ENCODE data around the gene S1PR4. TPM values are rescaled to one million over a fixed set of nuclear protein-coding genes. Genes with fewer than 3 reads are reported as not detected.
A peak's percentile ranks its signal among the peaks of the same experiment; 100 is the strongest.

Gene S1PR4, protein sequence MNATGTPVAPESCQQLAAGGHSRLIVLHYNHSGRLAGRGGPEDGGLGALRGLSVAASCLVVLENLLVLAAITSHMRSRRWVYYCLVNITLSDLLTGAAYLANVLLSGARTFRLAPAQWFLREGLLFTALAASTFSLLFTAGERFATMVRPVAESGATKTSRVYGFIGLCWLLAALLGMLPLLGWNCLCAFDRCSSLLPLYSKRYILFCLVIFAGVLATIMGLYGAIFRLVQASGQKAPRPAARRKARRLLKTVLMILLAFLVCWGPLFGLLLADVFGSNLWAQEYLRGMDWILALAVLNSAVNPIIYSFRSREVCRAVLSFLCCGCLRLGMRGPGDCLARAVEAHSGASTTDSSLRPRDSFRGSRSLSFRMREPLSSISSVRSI
- total RNA-seq = 0.07 TPM in 1 of 2 replicates, not detected in the other
- 0.16 TPM in 1 of 2 replicates, not detected in the other for polyA plus RNA-seq

DNA sequence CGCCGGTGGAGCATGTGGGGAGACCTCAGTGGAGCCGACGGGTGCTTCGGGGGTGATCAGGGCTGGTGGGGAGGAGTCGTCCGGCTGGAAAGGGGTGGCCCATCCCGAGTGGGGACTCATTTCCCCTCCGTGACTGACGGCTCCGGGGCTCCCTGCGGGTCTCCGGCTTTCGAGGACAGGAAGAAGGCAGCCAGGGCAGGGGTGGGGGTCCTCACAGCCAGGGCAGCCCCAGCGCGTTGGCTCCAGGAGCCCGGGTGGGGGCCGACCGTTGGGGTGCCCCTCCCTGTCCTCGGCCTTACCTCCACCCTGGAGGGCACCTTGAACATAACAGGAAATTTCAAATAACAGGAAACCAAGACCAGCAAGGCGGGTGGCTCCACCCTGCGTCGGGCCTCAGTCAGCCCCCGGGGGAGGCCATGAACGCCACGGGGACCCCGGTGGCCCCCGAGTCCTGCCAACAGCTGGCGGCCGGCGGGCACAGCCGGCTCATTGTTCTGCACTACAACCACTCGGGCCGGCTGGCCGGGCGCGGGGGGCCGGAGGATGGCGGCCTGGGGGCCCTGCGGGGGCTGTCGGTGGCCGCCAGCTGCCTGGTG, at the start of gene S1PR4:
TSS of gene S1PR4 (plus strand) at position 393 of the 596 bp plus-strand sequence. CDS start at position 417, 24 bp downstream.
- no peaks in the 10 kb centered on the region for H3K9me3 ChIP-seq (ENCODE audit: low read depth)
- H2AFZ ChIP-seq = no peak within 1 kb of the TSS
- TF ChIP-seq, protein P1, sequence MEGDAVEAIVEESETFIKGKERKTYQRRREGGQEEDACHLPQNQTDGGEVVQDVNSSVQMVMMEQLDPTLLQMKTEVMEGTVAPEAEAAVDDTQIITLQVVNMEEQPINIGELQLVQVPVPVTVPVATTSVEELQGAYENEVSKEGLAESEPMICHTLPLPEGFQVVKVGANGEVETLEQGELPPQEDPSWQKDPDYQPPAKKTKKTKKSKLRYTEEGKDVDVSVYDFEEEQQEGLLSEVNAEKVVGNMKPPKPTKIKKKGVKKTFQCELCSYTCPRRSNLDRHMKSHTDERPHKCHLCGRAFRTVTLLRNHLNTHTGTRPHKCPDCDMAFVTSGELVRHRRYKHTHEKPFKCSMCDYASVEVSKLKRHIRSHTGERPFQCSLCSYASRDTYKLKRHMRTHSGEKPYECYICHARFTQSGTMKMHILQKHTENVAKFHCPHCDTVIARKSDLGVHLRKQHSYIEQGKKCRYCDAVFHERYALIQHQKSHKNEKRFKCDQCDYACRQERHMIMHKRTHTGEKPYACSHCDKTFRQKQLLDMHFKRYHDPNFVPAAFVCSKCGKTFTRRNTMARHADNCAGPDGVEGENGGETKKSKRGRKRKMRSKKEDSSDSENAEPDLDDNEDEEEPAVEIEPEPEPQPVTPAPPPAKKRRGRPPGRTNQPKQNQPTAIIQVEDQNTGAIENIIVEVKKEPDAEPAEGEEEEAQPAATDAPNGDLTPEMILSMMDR (IDR thresholded peaks at IDR 0.05; ENCODE audit: poor library complexity) = no peak
- TF ChIP-seq EZH2 (IDR thresholded peaks at IDR 0.05; ENCODE audit: borderline replicate concordance) (no peak), EZH2phosphoT487 (IDR thresholded peaks at IDR 0.05; ENCODE audit: low read depth, severe bottlenecking, unreplicated experiment) (no peak)
- H3K4me2 ChIP-seq = no peak within 1 kb of the TSS
- no peaks in the 10 kb centered on the region for H3K36me3 ChIP-seq (replicated peaks; ENCODE audit: insufficient read depth, low read depth)
- H3K79me2 ChIP-seq = no peaks in the 10 kb centered on the region
- H3K4me3 ChIP-seq = no peak within 1 kb of the TSS
- H3K27me3 ChIP-seq = no peaks in the 10 kb centered on the region
- H3K27ac ChIP-seq = no peak within 1 kb of the TSS
- H3K4me1 ChIP-seq (ENCODE audit: insufficient read depth) = no peaks in the 10 kb centered on the region
- no peaks in the 10 kb centered on the region for H4K20me1 ChIP-seq (ENCODE audit: insufficient read depth, poor library complexity, severe bottlenecking)
- no peaks in the 10 kb centered on the region for H3K9me2 ChIP-seq (replicated peaks; ENCODE audit: insufficient read depth)
- 95% methylated on average over 27 of the region's 42 CpGs for WGBS (ENCODE audit: low lambda C conversion rate, missing lambda C conversion rate)
- DNase-seq (ENCODE audit: low spot score) = peak; percentile 3

DNA sequence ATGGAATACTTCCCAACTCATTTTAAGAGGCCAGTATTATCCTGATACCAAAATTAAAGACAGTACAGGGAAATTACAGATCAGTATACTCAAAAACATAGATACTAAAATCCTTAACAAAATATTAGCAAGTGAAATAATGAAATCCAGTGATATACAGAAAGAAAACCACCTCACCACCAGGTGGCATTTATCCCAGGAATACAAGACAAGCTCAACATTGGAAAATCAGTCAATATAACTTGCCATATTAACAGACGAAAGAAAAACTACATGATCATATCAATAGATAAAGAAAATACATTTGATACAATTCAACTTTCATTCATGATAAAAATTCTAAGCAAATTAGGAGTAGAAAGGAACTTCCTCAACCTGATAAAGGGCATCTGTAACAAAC, 49.5 kb upstream of the S1PR4 start:
- TF ChIP-seq, protein P1 (IDR thresholded peaks at IDR 0.05; ENCODE audit: poor library complexity) = peak; percentile 47
- TF ChIP-seq EZH2 (IDR thresholded peaks at IDR 0.05; ENCODE audit: borderline replicate concordance) = no peak
- TF ChIP-seq EZH2phosphoT487 (IDR thresholded peaks at IDR 0.05; ENCODE audit: low read depth, severe bottlenecking, unreplicated experiment) = no peak
- 38% methylated on average over 1 of the region's 1 CpG for WGBS (ENCODE audit: low lambda C conversion rate, missing lambda C conversion rate)
- no peak overlapping the region for H3K4me3 ChIP-seq
- no peaks in the 10 kb centered on the region for H3K4me1 ChIP-seq (ENCODE audit: insufficient read depth)
- H3K9me3 ChIP-seq (ENCODE audit: low read depth) = no peaks in the 10 kb centered on the region
- no peaks in the 10 kb centered on the region for H3K9me2 ChIP-seq (replicated peaks; ENCODE audit: insufficient read depth)
- H3K4me2 ChIP-seq = no peak overlapping the region
- H3K79me2 ChIP-seq = no peaks in the 10 kb centered on the region
- H3K27ac ChIP-seq = no peak overlapping the region
- H2AFZ ChIP-seq = no peak overlapping the region
- H3K36me3 ChIP-seq (replicated peaks; ENCODE audit: insufficient read depth, low read depth) = no peaks in the 10 kb centered on the region
- H4K20me1 ChIP-seq (ENCODE audit: insufficient read depth, poor library complexity, severe bottlenecking) = no peaks in the 10 kb centered on the region
- H3K27me3 ChIP-seq = no peaks in the 10 kb centered on the region
- no peak for DNase-seq (ENCODE audit: low spot score)

DNA sequence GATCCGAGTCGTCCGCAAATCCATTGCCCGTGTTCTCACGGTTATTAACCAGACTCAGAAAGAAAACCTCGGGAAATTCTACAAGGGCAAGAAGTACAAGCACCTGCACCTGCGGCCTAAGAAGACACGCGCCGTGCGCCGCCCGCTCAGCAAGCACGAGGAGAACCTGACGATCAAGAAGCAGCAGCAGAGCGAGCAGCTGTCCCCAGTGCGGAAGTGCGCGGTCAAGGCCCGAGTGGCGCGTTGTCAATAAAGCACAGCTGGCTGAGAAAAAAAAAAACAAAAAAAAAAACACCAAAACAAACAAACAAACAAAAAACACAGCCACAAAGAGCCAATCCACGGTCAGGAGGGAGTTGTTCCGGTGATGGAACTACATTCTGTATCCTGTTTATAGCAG, 47.4 kb upstream of the S1PR4 start:
- 94% methylated on average over 20 of the region's 24 CpGs for WGBS (ENCODE audit: low lambda C conversion rate, missing lambda C conversion rate)
- Histone ChIP-seq H4K20me1 (ENCODE audit: insufficient read depth, poor library complexity, severe bottlenecking) (no peaks in the 10 kb centered on the region), H3K27ac (no peak overlapping the region), H2AFZ (no peak overlapping the region), H3K9me2 (replicated peaks; ENCODE audit: insufficient read depth) (no peaks in the 10 kb centered on the region), H3K4me1 (ENCODE audit: insufficient read depth) (no peaks in the 10 kb centered on the region), H3K9me3 (ENCODE audit: low read depth) (no peaks in the 10 kb centered on the region), H3K4me2 (no peak overlapping the region), H3K27me3 (no peaks in the 10 kb centered on the region), H3K79me2 (no peaks in the 10 kb centered on the region), H3K4me3 (no peak overlapping the region), H3K36me3 (replicated peaks; ENCODE audit: insufficient read depth, low read depth) (no peaks in the 10 kb centered on the region)
- TF ChIP-seq, protein P1 (IDR thresholded peaks at IDR 0.05; ENCODE audit: poor library complexity) = no peak
- no peak for TF ChIP-seq EZH2phosphoT487 (IDR thresholded peaks at IDR 0.05; ENCODE audit: low read depth, severe bottlenecking, unreplicated experiment)
- TF ChIP-seq EZH2 (IDR thresholded peaks at IDR 0.05; ENCODE audit: borderline replicate concordance) = no peak
- DNase-seq (ENCODE audit: low spot score) = no peak

Data from hepatocyte (in vitro differentiated cells).